OCI-LY3 (cell line): ENCODE measurements around the gene PRPH2.

Experiments
- CTCF ChIP-seq: fragments of 200-600, 300-600 bp; sonication (generic); IDR thresholded peaks from 2 replicates; pipeline ENCODE4 v1.5.1; 2014; ENCODE audit warnings: antibody characterized with exemption, low read length, low read depth
- EZH2phosphoT487 ChIP-seq: fragments of 200-600 bp; shearing (Covaris generic); IDR thresholded peaks from 2 replicates; pipeline ENCODE4 v1.6.1; 2018; ENCODE audit warnings: antibody characterized with exemption, mixed run types, low read depth

GRCh38 chr6:42754759-42755158 is 32.4 kb upstream of the PRPH2 start:
- TF ChIP-seq CTCF (no peak), EZH2phosphoT487 (no peak)
